Dedifferentiated amniotic fluid mesenchymal stem cell (primary cell): ENCODE measurements around the gene TRAPPC12.
A peak's percentile ranks its signal among the peaks of the same experiment; 100 is the strongest.
"Not testable (repeated sequence)": the region's sequence is repeated elsewhere in the genome, so short reads cannot be mapped to it uniquely, and the experiment has no call there.

Source experiments
- DNase-seq: peaks from one replicate; pipeline ENCODE4 v3.0.0-alpha.2; 2016; ENCODE audit errors: extremely low spot score

TRAPPC12 gene

GRCh38 chr2:3505771-3506170, 126.3 kb downstream of the TRAPPC12 start:
- DNase-seq: no peak

GRCh38 chr2:3512086-3512485, 132.6 kb downstream of the TRAPPC12 start:
- no peak for DNase-seq

GRCh38 chr2:3513026-3513810, 133.7 kb downstream of the TRAPPC12 start:
- no peak for DNase-seq

GRCh38 chr2:3515438-3515837, 135.9 kb downstream of the TRAPPC12 start:
- DNase-seq: not testable (repeated sequence)

GRCh38 chr2:3516831-3517230, 137.3 kb downstream of the TRAPPC12 start:
- DNase-seq: no peak

- DNase-seq: no peak
These were observed 138.5 kb downstream of the TRAPPC12 start for GRCh38 chr2:3517948-3518495.

GRCh38 chr2:3518496-3519254, 139.2 kb downstream of the TRAPPC12 start:
- peak; percentile 93 for DNase-seq

GRCh38 chr2:3519255-3520205, 140.0 kb downstream of the TRAPPC12 start, which contains the start of gene ADI1:
TSS of gene ADI1 (minus strand) at chr2:3519531. CDS start at chr2:3519487, 44 bp downstream.
- DNase-seq: peak; percentile 46

GRCh38 chr2:3520591-3520990, 141.1 kb downstream of the TRAPPC12 start:
- DNase-seq: no peak

- DNase-seq: no peak
These were observed 143.5 kb downstream of the TRAPPC12 start for GRCh38 chr2:3522961-3523421.

- no peak for DNase-seq
These were observed 144.1 kb downstream of the TRAPPC12 start for GRCh38 chr2:3523551-3524041.

- DNase-seq: no peak
These were observed 147.4 kb downstream of the TRAPPC12 start for GRCh38 chr2:3526871-3527270.

GRCh38 chr2:3527886-3528785, 148.6 kb downstream of the TRAPPC12 start:
- no peak for DNase-seq
